H9 (cell line): Measurements from ENCODE around the gene GSC2. TPM values are rescaled to one million over a fixed set of nuclear protein-coding genes. Genes with fewer than 3 reads are reported as not detected.

Source experiments
- DNase-seq: peaks from one replicate; pipeline ENCODE4 v3.0.0-alpha.2; 2017
- H2AFZ ChIP-seq: one replicate; pipeline ENCODE4 v1.6.1; 2013; ENCODE audit warnings: mild to moderate bottlenecking, low read length, control low read depth, moderate library complexity
- H2AK5ac ChIP-seq: 2 replicates; pipeline ENCODE4 v1.6.1; 2013; ENCODE audit warnings: low read length, control low read depth, mixed read lengths; ENCODE audit not compliant: insufficient read length
- H2BK120ac ChIP-seq: one replicate; pipeline ENCODE4 v1.6.1; 2013; ENCODE audit warnings: low read depth, mild to moderate bottlenecking, low read length, control low read depth, inconsistent platforms; ENCODE audit not compliant: poor library complexity, severe bottlenecking
- H2BK12ac ChIP-seq: 2 replicates; pipeline ENCODE4 v1.6.1; 2013; ENCODE audit warnings: low read length, control low read depth, mixed read lengths, low read depth; ENCODE audit not compliant: insufficient read length
- H2BK15ac ChIP-seq: 2 replicates; pipeline ENCODE4 v1.6.1; 2013; ENCODE audit warnings: low read depth, low read length, control low read depth
- H2BK20ac ChIP-seq: one replicate; pipeline ENCODE4 v1.6.1; 2013; ENCODE audit warnings: low read depth, mild to moderate bottlenecking, low read length, control low read depth, inconsistent platforms; ENCODE audit not compliant: poor library complexity, severe bottlenecking
- H2BK5ac ChIP-seq: 2 replicates; pipeline ENCODE4 v1.6.1; 2013; ENCODE audit warnings: low read length, control low read depth, mixed read lengths; ENCODE audit not compliant: insufficient read length
- H3K14ac ChIP-seq: 2 replicates; pipeline ENCODE4 v1.6.1; 2013; ENCODE audit warnings: low read length, control low read depth; ENCODE audit not compliant: insufficient read depth
- H3K18ac ChIP-seq: 2 replicates; pipeline ENCODE4 v1.6.1; 2013; ENCODE audit warnings: low read depth, mild to moderate bottlenecking, mixed read lengths, low read length, control low read depth; ENCODE audit not compliant: insufficient read length
- H3K23ac ChIP-seq: 2 replicates; pipeline ENCODE4 v1.6.1; 2013; ENCODE audit warnings: low read length, control low read depth, mixed read lengths, low read depth; ENCODE audit not compliant: insufficient read length
- H3K23me2 ChIP-seq: 2 replicates; pipeline ENCODE4 v1.6.1; 2013; ENCODE audit warnings: low read depth, mild to moderate bottlenecking, mixed read lengths, low read length, control low read depth; ENCODE audit not compliant: insufficient read length, poor library complexity, severe bottlenecking
- H3K27ac ChIP-seq: 2 replicates; pipeline ENCODE4 v1.5.1; 2013; ENCODE audit warnings: low read length, control low read depth, mixed read lengths, low read depth; ENCODE audit not compliant: insufficient read length
- H3K27me3 ChIP-seq: 2 replicates; pipeline ENCODE4 v1.6.1; 2013; ENCODE audit warnings: low read length, control low read depth, inconsistent platforms; ENCODE audit not compliant: insufficient read depth
- H3K4ac ChIP-seq: 2 replicates; pipeline ENCODE4 v1.6.1; 2013; ENCODE audit warnings: low read depth, mild to moderate bottlenecking, control low read depth, inconsistent platforms, low read length, moderate library complexity
- H3K4me1 ChIP-seq: 2 replicates; pipeline ENCODE4 v1.6.1; 2013; ENCODE audit warnings: low read length, control low read depth, inconsistent platforms; ENCODE audit not compliant: insufficient read depth
- H3K4me2 ChIP-seq: 2 replicates; pipeline ENCODE4 v1.6.1; 2013; ENCODE audit warnings: low read length, control low read depth, mixed read lengths; ENCODE audit not compliant: insufficient read length, insufficient read depth
- H3K56ac ChIP-seq: 2 replicates; pipeline ENCODE4 v1.6.1; 2013; ENCODE audit warnings: low read depth, mild to moderate bottlenecking, mixed read lengths, low read length, control low read depth; ENCODE audit not compliant: insufficient read length
- H3K79me1 ChIP-seq: 2 replicates; pipeline ENCODE4 v1.6.1; 2013; ENCODE audit warnings: low read depth, mild to moderate bottlenecking, moderate library complexity, low read length, control low read depth, inconsistent platforms; ENCODE audit not compliant: insufficient read depth, poor library complexity, severe bottlenecking
- H3K79me2 ChIP-seq: 2 replicates; pipeline ENCODE4 v1.6.1; 2013; ENCODE audit warnings: low read length, control low read depth, inconsistent platforms; ENCODE audit not compliant: insufficient read depth
- H3K9ac ChIP-seq: 2 replicates; pipeline ENCODE4 v1.6.1; 2013; ENCODE audit warnings: low read length, control low read depth, mixed read lengths; ENCODE audit not compliant: insufficient read length; ENCODE audit errors: extremely low read depth
- H3K9me3 ChIP-seq: one replicate; pipeline ENCODE4 v1.6.1; 2013; ENCODE audit warnings: low read depth, low read length, inconsistent platforms; ENCODE audit not compliant: control insufficient read depth
- H3T11ph ChIP-seq: one replicate; pipeline ENCODE4 v1.6.1; 2013; ENCODE audit warnings: mild to moderate bottlenecking, low read length, control low read depth, inconsistent platforms
- H4K20me1 ChIP-seq: one replicate; pipeline ENCODE4 v1.6.1; 2013; ENCODE audit not compliant: control insufficient read depth, insufficient read length, insufficient read depth
- H4K5ac ChIP-seq: 2 replicates; pipeline ENCODE4 v1.6.1; 2013; ENCODE audit warnings: low read depth, mild to moderate bottlenecking, mixed read lengths, low read length, control low read depth; ENCODE audit not compliant: insufficient read length
- H4K8ac ChIP-seq: replicated peaks from 2 replicates; pipeline ENCODE4 v1.6.1; 2013; ENCODE audit warnings: low read length, control low read depth, mixed read lengths, low read depth; ENCODE audit not compliant: insufficient read length
- H4K91ac ChIP-seq: 2 replicates; pipeline ENCODE4 v1.6.1; 2013; ENCODE audit warnings: low read depth, mild to moderate bottlenecking, moderate library complexity, mixed read lengths, low read length, control low read depth; ENCODE audit not compliant: insufficient read length
- H3K27ac Mint-ChIP-seq, 3 experiments: 2 replicates in 2 of 3; 3 replicates in 1 of 3; pipeline ENCODE4 v1.8.0; 2020 to 2021; ENCODE audit warnings: mixed read lengths in 3 of 3, mild to moderate bottlenecking in 1 of 3, moderate library complexity in 1 of 3
- H3K27me3 Mint-ChIP-seq: 2 replicates; pipeline ENCODE4 v1.8.0; 2021; ENCODE audit warnings: low read depth, mild to moderate bottlenecking, moderate library complexity, mixed read lengths
- H3K36me3 Mint-ChIP-seq, 3 experiments: 2 replicates in 2 of 3; 3 replicates in 1 of 3; pipeline ENCODE4 v1.8.0; 2020 to 2021; ENCODE audit warnings: low read depth in 3 of 3, mixed read lengths in 3 of 3; ENCODE audit not compliant: insufficient read depth in 1 of 3
- H3K4me1 Mint-ChIP-seq, 2 experiments: 2 replicates each; pipeline ENCODE4 v1.8.0; 2020; ENCODE audit warnings: mixed read lengths in 2 of 2
- H3K4me3 Mint-ChIP-seq, 2 experiments: 2 replicates in 1 of 2; 3 replicates in 1 of 2; pipeline ENCODE4 v1.8.0; 2020 to 2021; ENCODE audit warnings: mild to moderate bottlenecking in 2 of 2, mixed read lengths in 2 of 2, moderate library complexity in 1 of 2
- H3K9me3 Mint-ChIP-seq, 2 experiments: 2 replicates in 1 of 2; 3 replicates in 1 of 2; pipeline ENCODE4 v1.8.0; 2020; ENCODE audit warnings: mild to moderate bottlenecking in 2 of 2, mixed read lengths in 2 of 2, moderate library complexity in 1 of 2
- CTCF ChIP-seq: fragments of 200-600 bp; sonication (generic); conservative IDR thresholded peaks from 3 replicates; pipeline ENCODE4 v1.8.0; 2021; ENCODE audit warnings: antibody characterized with exemption, mild to moderate bottlenecking
- WGBS: extraction: QIAGEN DNeasy Blood & Tissue Kit; methylation state at CpG from one replicate; pipeline ENCODE4 v1.1.7; 2013; ENCODE audit warnings: missing lambda C conversion rate, low lambda C conversion rate, mixed read lengths; ENCODE audit not compliant: insufficient read length; ENCODE audit errors: extremely low coverage; 5-methylcytosine and 5-hydroxymethylcytosine counted together
- total RNA-seq: library from RNA; stranded (reverse); gene quantifications from 2 replicates; pipeline ENCODE4 v1.2.1, GENCODE V29; 2021

Gene GSC2
- total RNA-seq, 1 experiment from 2014 or later = 0.22 TPM

GRCh38 chr22:19178657-19179496 is 28.8 kb upstream of the GSC2 start, which contains the start of gene SLC25A1:
Gene SLC25A1, minus strand, starts transcription at chr22:19178736. Its CDS starts 63 bp downstream, at chr22:19178673.
- Histone ChIP-seq H3K9me3 (no peaks in the 10 kb centered on the region), H3K4me1 (peaks cover 2% of the 10 kb centered on the region; the same call in 1 of the 2 replicates), H3K27ac (no peak within 1 kb of the TSS), H3K4me2 (peak within 1 kb of the TSS; percentile 52), H3K9ac (peak within 1 kb of the TSS; percentile 36), H3K14ac (peak within 1 kb of the TSS; percentile 41; the same call in 1 of the 2 replicates), H2BK15ac (no peak within 1 kb of the TSS), H3K56ac (no peak within 1 kb of the TSS), H3K4ac (no peak within 1 kb of the TSS), H2AFZ (no peak within 1 kb of the TSS), H3T11ph (no peak within 1 kb of the TSS), H2BK120ac (no peak within 1 kb of the TSS), H3K79me1 (no peaks in the 10 kb centered on the region), H2BK12ac (no peak within 1 kb of the TSS), H3K79me2 (no peaks in the 10 kb centered on the region), H4K8ac (no peak within 1 kb of the TSS), H2AK5ac (no peak within 1 kb of the TSS), H2BK20ac (no peak within 1 kb of the TSS), H4K5ac (no peak within 1 kb of the TSS), H2BK5ac (no peak within 1 kb of the TSS), H3K23me2 (peaks cover 5% of the 10 kb centered on the region), H3K18ac (peak within 1 kb of the TSS; percentile 7), H4K91ac (no peak within 1 kb of the TSS), H4K20me1 (peaks cover 2% of the 10 kb centered on the region), H3K27me3 (no peaks in the 10 kb centered on the region), H3K23ac (no peak within 1 kb of the TSS)
- peak within 1 kb of the TSS in 1 of 3 experiments; percentile 88; a peak in 3 of 7 replicates for H3K27ac Mint-ChIP-seq
- WGBS = no CpG with 5 or more reads among the region's 86 CpGs
- DNase-seq = peak; percentile 91
- no peaks in the 10 kb centered on the region for H3K9me3 Mint-ChIP-seq
- no peak for TF ChIP-seq CTCF
- H3K4me3 Mint-ChIP-seq = peak within 1 kb of the TSS; percentile 70 to 85
- H3K36me3 Mint-ChIP-seq = peaks cover 0 to 18% (median 5%) of the 10 kb centered on the region in 3 experiments; a peak in 4 of 7 replicates
- H3K27me3 Mint-ChIP-seq = no peaks in the 10 kb centered on the region
- H3K4me1 Mint-ChIP-seq = peaks cover 31 to 34% of the 10 kb centered on the region in 2 experiments
